ENCODE results near the gene LCE4A. TPM values are rescaled to one million over a fixed set of nuclear protein-coding genes. Genes with fewer than 3 reads are reported as not detected.

Gene LCE4A
- total and polyA plus RNA-seq, 9 of the 15 experiments (the other 6 are each of a cell fraction or from before 2014, with no cell fraction given) = not detected

DNA sequence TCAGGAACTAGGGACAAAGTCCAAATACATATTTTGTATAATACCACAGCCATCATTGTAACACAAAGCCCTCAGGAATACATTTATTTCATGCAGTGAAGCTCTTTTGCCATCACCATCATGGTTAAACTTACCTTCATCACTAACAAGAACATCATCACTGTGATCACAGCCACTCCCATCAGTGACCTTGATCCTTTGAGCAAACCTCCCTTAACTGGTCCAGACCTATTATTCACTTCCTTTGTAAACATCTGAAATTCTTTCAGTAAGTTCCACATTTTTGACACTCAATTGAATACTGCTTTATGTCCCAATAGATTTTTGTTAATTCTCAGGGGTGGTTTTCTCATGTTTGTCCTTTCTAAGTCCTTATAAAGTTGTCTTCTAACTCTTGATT lies 33.7 kb downstream of the LCE4A start:
- FAIRE-seq (no peak), DNase-seq (ENCODE audit: extremely low read depth in 1 of 4, low spot score in 3 of 4) (no peak), ATAC-seq (no peak)
- H3K27ac ChIP-seq (ENCODE audit: extremely low read depth, low read depth, low read length) = no peak overlapping the region
- CTCF ChIA-PET (ENCODE audit: low intra/inter-chr PET ratio) = no interaction called here
- H3K9me1 ChIP-seq (ENCODE audit: control insufficient read depth, insufficient read depth, low read length) = no peaks in the 10 kb centered on the region
- no peaks in the 10 kb centered on the region for H3K9me3 ChIP-seq (replicated peaks; ENCODE audit: control insufficient read depth, insufficient read depth, low read depth, low read length)
- intact Hi-C loops (cut with micrococcal nuclease) = loop anchor here (10.0 kb wide), 1 partner anchor 87 kb away; no protein-coding TSS in a partner anchor
- no peak overlapping the region for H3K4me3 ChIP-seq
- no peaks in the 10 kb centered on the region for H3K4me1 ChIP-seq (replicated peaks in 1 of 2; ENCODE audit: control insufficient read depth in 2 of 2, insufficient read depth in 2 of 2, low read length in 2 of 2)
- no peak overlapping the region for H3K4me2 ChIP-seq (ENCODE audit: insufficient read depth, low read length)
- H3K36me3 ChIP-seq (ENCODE audit: control insufficient read depth, insufficient read depth, low read length) = no peaks in the 10 kb centered on the region
- H3K9ac ChIP-seq (ENCODE audit: insufficient read depth in 1 of 2, low read depth in 2 of 2, low read length in 2 of 2) = no peak overlapping the region
- no peaks in the 10 kb centered on the region for H3K79me2 ChIP-seq (ENCODE audit: control insufficient read depth, insufficient read depth, low read length)
- in situ Hi-C loops (cut with MboI) = no loop called here
- no peaks in the 10 kb centered on the region for H3K27me3 ChIP-seq (ENCODE audit: control insufficient read depth in 2 of 2, insufficient read depth in 2 of 2, low read length in 2 of 2)
- no peak overlapping the region for H2AFZ ChIP-seq (ENCODE audit: low read depth, low read length)
- H4K20me1 ChIP-seq (replicated peaks; ENCODE audit: control insufficient read depth, insufficient read depth, low read length) = no peaks in the 10 kb centered on the region
- POLR2A ChIA-PET = no interaction called here
- no TSS peak for BruUV-seq (replicated peaks)
- TF ChIP-seq, protein P1, sequence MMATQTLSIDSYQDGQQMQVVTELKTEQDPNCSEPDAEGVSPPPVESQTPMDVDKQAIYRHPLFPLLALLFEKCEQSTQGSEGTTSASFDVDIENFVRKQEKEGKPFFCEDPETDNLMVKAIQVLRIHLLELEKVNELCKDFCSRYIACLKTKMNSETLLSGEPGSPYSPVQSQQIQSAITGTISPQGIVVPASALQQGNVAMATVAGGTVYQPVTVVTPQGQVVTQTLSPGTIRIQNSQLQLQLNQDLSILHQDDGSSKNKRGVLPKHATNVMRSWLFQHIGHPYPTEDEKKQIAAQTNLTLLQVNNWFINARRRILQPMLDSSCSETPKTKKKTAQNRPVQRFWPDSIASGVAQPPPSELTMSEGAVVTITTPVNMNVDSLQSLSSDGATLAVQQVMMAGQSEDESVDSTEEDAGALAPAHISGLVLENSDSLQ (IDR thresholded peaks at IDR 0.05) = no peak
- TF ChIP-seq MTA1 (IDR thresholded peaks at IDR 0.05; ENCODE audit: borderline replicate concordance) (no peak), MTF1 (CRISPR knock-in tag; IDR thresholded peaks at IDR 0.05; ENCODE audit: borderline replicate concordance) (no peak), ZNF41 (CRISPR knock-in tag; conservative IDR thresholded peaks at IDR 0.05) (no peak), CEBPB (tag; IDR thresholded peaks at IDR 0.05) (no peak), TAL1 (IDR thresholded peaks at IDR 0.05) (no peak), TBL1XR1 (IDR thresholded peaks at IDR 0.05; ENCODE audit: low read length in 2 of 2) (no peak), ZC3H8 (IDR thresholded peaks at IDR 0.05) (no peak), ZNF121 (CRISPR knock-in tag; conservative IDR thresholded peaks at IDR 0.05) (no peak), KLF16 (IDR thresholded peaks at IDR 0.05) (no peak), MTA3 (IDR thresholded peaks at IDR 0.05; ENCODE audit: borderline replicate concordance) (no peak), RAD51 (IDR thresholded peaks at IDR 0.05; ENCODE audit: borderline replicate concordance, low read depth) (no peak)
- TF ChIP-seq, protein P2, sequence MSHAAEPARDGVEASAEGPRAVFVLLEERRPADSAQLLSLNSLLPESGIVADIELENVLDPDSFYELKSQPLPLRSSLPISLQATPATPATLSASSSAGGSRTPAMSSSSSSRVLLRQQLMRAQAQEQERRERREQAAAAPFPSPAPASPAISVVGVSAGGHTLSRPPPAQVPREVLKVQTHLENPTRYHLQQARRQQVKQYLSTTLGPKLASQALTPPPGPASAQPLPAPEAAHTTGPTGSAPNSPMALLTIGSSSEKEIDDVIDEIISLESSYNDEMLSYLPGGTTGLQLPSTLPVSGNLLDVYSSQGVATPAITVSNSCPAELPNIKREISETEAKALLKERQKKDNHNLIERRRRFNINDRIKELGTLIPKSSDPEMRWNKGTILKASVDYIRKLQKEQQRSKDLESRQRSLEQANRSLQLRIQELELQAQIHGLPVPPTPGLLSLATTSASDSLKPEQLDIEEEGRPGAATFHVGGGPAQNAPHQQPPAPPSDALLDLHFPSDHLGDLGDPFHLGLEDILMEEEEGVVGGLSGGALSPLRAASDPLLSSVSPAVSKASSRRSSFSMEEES (CRISPR knock-in tag; IDR thresholded peaks at IDR 0.05) = no peak
- TF ChIP-seq, protein P3, sequence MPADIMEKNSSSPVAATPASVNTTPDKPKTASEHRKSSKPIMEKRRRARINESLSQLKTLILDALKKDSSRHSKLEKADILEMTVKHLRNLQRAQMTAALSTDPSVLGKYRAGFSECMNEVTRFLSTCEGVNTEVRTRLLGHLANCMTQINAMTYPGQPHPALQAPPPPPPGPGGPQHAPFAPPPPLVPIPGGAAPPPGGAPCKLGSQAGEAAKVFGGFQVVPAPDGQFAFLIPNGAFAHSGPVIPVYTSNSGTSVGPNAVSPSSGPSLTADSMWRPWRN (IDR thresholded peaks at IDR 0.05; ENCODE audit: low read depth) = no peak
- TF ChIP-seq, protein P4, sequence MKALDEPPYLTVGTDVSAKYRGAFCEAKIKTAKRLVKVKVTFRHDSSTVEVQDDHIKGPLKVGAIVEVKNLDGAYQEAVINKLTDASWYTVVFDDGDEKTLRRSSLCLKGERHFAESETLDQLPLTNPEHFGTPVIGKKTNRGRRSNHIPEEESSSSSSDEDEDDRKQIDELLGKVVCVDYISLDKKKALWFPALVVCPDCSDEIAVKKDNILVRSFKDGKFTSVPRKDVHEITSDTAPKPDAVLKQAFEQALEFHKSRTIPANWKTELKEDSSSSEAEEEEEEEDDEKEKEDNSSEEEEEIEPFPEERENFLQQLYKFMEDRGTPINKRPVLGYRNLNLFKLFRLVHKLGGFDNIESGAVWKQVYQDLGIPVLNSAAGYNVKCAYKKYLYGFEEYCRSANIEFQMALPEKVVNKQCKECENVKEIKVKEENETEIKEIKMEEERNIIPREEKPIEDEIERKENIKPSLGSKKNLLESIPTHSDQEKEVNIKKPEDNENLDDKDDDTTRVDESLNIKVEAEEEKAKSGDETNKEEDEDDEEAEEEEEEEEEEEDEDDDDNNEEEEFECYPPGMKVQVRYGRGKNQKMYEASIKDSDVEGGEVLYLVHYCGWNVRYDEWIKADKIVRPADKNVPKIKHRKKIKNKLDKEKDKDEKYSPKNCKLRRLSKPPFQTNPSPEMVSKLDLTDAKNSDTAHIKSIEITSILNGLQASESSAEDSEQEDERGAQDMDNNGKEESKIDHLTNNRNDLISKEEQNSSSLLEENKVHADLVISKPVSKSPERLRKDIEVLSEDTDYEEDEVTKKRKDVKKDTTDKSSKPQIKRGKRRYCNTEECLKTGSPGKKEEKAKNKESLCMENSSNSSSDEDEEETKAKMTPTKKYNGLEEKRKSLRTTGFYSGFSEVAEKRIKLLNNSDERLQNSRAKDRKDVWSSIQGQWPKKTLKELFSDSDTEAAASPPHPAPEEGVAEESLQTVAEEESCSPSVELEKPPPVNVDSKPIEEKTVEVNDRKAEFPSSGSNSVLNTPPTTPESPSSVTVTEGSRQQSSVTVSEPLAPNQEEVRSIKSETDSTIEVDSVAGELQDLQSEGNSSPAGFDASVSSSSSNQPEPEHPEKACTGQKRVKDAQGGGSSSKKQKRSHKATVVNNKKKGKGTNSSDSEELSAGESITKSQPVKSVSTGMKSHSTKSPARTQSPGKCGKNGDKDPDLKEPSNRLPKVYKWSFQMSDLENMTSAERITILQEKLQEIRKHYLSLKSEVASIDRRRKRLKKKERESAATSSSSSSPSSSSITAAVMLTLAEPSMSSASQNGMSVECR (CRISPR knock-in tag; IDR thresholded peaks at IDR 0.05) = no peak

Measured in K562 (cell line).